H9 (cell line): ENCODE results near the gene CHD6. TPM values are rescaled to one million over a fixed set of nuclear protein-coding genes. Genes with fewer than 3 reads are reported as not detected.
A peak's percentile ranks its signal among the peaks of the same experiment; 100 is the strongest.

Source experiments
- DNase-seq: peaks from one replicate; pipeline ENCODE4 v3.0.0-alpha.2; 2017
- H2AFZ ChIP-seq: one replicate; pipeline ENCODE4 v1.6.1; 2013; ENCODE audit warnings: mild to moderate bottlenecking, low read length, control low read depth, moderate library complexity
- H2AK5ac ChIP-seq: 2 replicates; pipeline ENCODE4 v1.6.1; 2013; ENCODE audit warnings: low read length, control low read depth, mixed read lengths; ENCODE audit not compliant: insufficient read length
- H2BK120ac ChIP-seq: one replicate; pipeline ENCODE4 v1.6.1; 2013; ENCODE audit warnings: low read depth, mild to moderate bottlenecking, low read length, control low read depth, inconsistent platforms; ENCODE audit not compliant: poor library complexity, severe bottlenecking
- H2BK12ac ChIP-seq: 2 replicates; pipeline ENCODE4 v1.6.1; 2013; ENCODE audit warnings: low read length, control low read depth, mixed read lengths, low read depth; ENCODE audit not compliant: insufficient read length
- H2BK15ac ChIP-seq: 2 replicates; pipeline ENCODE4 v1.6.1; 2013; ENCODE audit warnings: low read depth, low read length, control low read depth
- H2BK20ac ChIP-seq: one replicate; pipeline ENCODE4 v1.6.1; 2013; ENCODE audit warnings: low read depth, mild to moderate bottlenecking, low read length, control low read depth, inconsistent platforms; ENCODE audit not compliant: poor library complexity, severe bottlenecking
- H2BK5ac ChIP-seq: 2 replicates; pipeline ENCODE4 v1.6.1; 2013; ENCODE audit warnings: low read length, control low read depth, mixed read lengths; ENCODE audit not compliant: insufficient read length
- H3K14ac ChIP-seq: 2 replicates; pipeline ENCODE4 v1.6.1; 2013; ENCODE audit warnings: low read length, control low read depth; ENCODE audit not compliant: insufficient read depth
- H3K18ac ChIP-seq: 2 replicates; pipeline ENCODE4 v1.6.1; 2013; ENCODE audit warnings: low read depth, mild to moderate bottlenecking, mixed read lengths, low read length, control low read depth; ENCODE audit not compliant: insufficient read length
- H3K23ac ChIP-seq: 2 replicates; pipeline ENCODE4 v1.6.1; 2013; ENCODE audit warnings: low read length, control low read depth, mixed read lengths, low read depth; ENCODE audit not compliant: insufficient read length
- H3K23me2 ChIP-seq: 2 replicates; pipeline ENCODE4 v1.6.1; 2013; ENCODE audit warnings: low read depth, mild to moderate bottlenecking, mixed read lengths, low read length, control low read depth; ENCODE audit not compliant: insufficient read length, poor library complexity, severe bottlenecking
- H3K27ac ChIP-seq: 2 replicates; pipeline ENCODE4 v1.5.1; 2013; ENCODE audit warnings: low read length, control low read depth, mixed read lengths, low read depth; ENCODE audit not compliant: insufficient read length
- H3K27me3 ChIP-seq: 2 replicates; pipeline ENCODE4 v1.6.1; 2013; ENCODE audit warnings: low read length, control low read depth, inconsistent platforms; ENCODE audit not compliant: insufficient read depth
- H3K4ac ChIP-seq: 2 replicates; pipeline ENCODE4 v1.6.1; 2013; ENCODE audit warnings: low read depth, mild to moderate bottlenecking, control low read depth, inconsistent platforms, low read length, moderate library complexity
- H3K4me1 ChIP-seq: 2 replicates; pipeline ENCODE4 v1.6.1; 2013; ENCODE audit warnings: low read length, control low read depth, inconsistent platforms; ENCODE audit not compliant: insufficient read depth
- H3K4me2 ChIP-seq: 2 replicates; pipeline ENCODE4 v1.6.1; 2013; ENCODE audit warnings: low read length, control low read depth, mixed read lengths; ENCODE audit not compliant: insufficient read length, insufficient read depth
- H3K56ac ChIP-seq: 2 replicates; pipeline ENCODE4 v1.6.1; 2013; ENCODE audit warnings: low read depth, mild to moderate bottlenecking, mixed read lengths, low read length, control low read depth; ENCODE audit not compliant: insufficient read length
- H3K79me1 ChIP-seq: 2 replicates; pipeline ENCODE4 v1.6.1; 2013; ENCODE audit warnings: low read depth, mild to moderate bottlenecking, moderate library complexity, low read length, control low read depth, inconsistent platforms; ENCODE audit not compliant: insufficient read depth, poor library complexity, severe bottlenecking
- H3K79me2 ChIP-seq: 2 replicates; pipeline ENCODE4 v1.6.1; 2013; ENCODE audit warnings: low read length, control low read depth, inconsistent platforms; ENCODE audit not compliant: insufficient read depth
- H3K9ac ChIP-seq: 2 replicates; pipeline ENCODE4 v1.6.1; 2013; ENCODE audit warnings: low read length, control low read depth, mixed read lengths; ENCODE audit not compliant: insufficient read length; ENCODE audit errors: extremely low read depth
- H3K9me3 ChIP-seq: one replicate; pipeline ENCODE4 v1.6.1; 2013; ENCODE audit warnings: low read depth, low read length, inconsistent platforms; ENCODE audit not compliant: control insufficient read depth
- H3T11ph ChIP-seq: one replicate; pipeline ENCODE4 v1.6.1; 2013; ENCODE audit warnings: mild to moderate bottlenecking, low read length, control low read depth, inconsistent platforms
- H4K20me1 ChIP-seq: one replicate; pipeline ENCODE4 v1.6.1; 2013; ENCODE audit not compliant: control insufficient read depth, insufficient read length, insufficient read depth
- H4K5ac ChIP-seq: 2 replicates; pipeline ENCODE4 v1.6.1; 2013; ENCODE audit warnings: low read depth, mild to moderate bottlenecking, mixed read lengths, low read length, control low read depth; ENCODE audit not compliant: insufficient read length
- H4K8ac ChIP-seq: replicated peaks from 2 replicates; pipeline ENCODE4 v1.6.1; 2013; ENCODE audit warnings: low read length, control low read depth, mixed read lengths, low read depth; ENCODE audit not compliant: insufficient read length
- H4K91ac ChIP-seq: 2 replicates; pipeline ENCODE4 v1.6.1; 2013; ENCODE audit warnings: low read depth, mild to moderate bottlenecking, moderate library complexity, mixed read lengths, low read length, control low read depth; ENCODE audit not compliant: insufficient read length
- H3K27ac Mint-ChIP-seq, 3 experiments: 2 replicates in 2 of 3; 3 replicates in 1 of 3; pipeline ENCODE4 v1.8.0; 2020 to 2021; ENCODE audit warnings: mixed read lengths in 3 of 3, mild to moderate bottlenecking in 1 of 3, moderate library complexity in 1 of 3
- H3K27me3 Mint-ChIP-seq: 2 replicates; pipeline ENCODE4 v1.8.0; 2021; ENCODE audit warnings: low read depth, mild to moderate bottlenecking, moderate library complexity, mixed read lengths
- H3K36me3 Mint-ChIP-seq, 3 experiments: 2 replicates in 2 of 3; 3 replicates in 1 of 3; pipeline ENCODE4 v1.8.0; 2020 to 2021; ENCODE audit warnings: low read depth in 3 of 3, mixed read lengths in 3 of 3; ENCODE audit not compliant: insufficient read depth in 1 of 3
- H3K4me1 Mint-ChIP-seq, 2 experiments: 2 replicates each; pipeline ENCODE4 v1.8.0; 2020; ENCODE audit warnings: mixed read lengths in 2 of 2
- H3K4me3 Mint-ChIP-seq, 2 experiments: 2 replicates in 1 of 2; 3 replicates in 1 of 2; pipeline ENCODE4 v1.8.0; 2020 to 2021; ENCODE audit warnings: mild to moderate bottlenecking in 2 of 2, mixed read lengths in 2 of 2, moderate library complexity in 1 of 2
- H3K9me3 Mint-ChIP-seq, 2 experiments: 2 replicates in 1 of 2; 3 replicates in 1 of 2; pipeline ENCODE4 v1.8.0; 2020; ENCODE audit warnings: mild to moderate bottlenecking in 2 of 2, mixed read lengths in 2 of 2, moderate library complexity in 1 of 2
- WGBS: extraction: QIAGEN DNeasy Blood & Tissue Kit; methylation state at CpG from one replicate; pipeline ENCODE4 v1.1.7; 2013; ENCODE audit warnings: missing lambda C conversion rate, low lambda C conversion rate, mixed read lengths; ENCODE audit not compliant: insufficient read length; ENCODE audit errors: extremely low coverage; 5-methylcytosine and 5-hydroxymethylcytosine counted together
- total RNA-seq: library from RNA; stranded (reverse); gene quantifications from 2 replicates; pipeline ENCODE4 v1.2.1, GENCODE V29; 2021
- TF ChIP-seq, protein P1 (sequence below): fragments of 200-600 bp; sonication (generic); conservative IDR thresholded peaks from 3 replicates; pipeline ENCODE4 v1.8.0; 2021; ENCODE audit warnings: antibody characterized with exemption, mild to moderate bottlenecking

The CHD6 gene
- total RNA-seq, 1 experiment from 2014 or later, result 51.5 TPM

DNA sequence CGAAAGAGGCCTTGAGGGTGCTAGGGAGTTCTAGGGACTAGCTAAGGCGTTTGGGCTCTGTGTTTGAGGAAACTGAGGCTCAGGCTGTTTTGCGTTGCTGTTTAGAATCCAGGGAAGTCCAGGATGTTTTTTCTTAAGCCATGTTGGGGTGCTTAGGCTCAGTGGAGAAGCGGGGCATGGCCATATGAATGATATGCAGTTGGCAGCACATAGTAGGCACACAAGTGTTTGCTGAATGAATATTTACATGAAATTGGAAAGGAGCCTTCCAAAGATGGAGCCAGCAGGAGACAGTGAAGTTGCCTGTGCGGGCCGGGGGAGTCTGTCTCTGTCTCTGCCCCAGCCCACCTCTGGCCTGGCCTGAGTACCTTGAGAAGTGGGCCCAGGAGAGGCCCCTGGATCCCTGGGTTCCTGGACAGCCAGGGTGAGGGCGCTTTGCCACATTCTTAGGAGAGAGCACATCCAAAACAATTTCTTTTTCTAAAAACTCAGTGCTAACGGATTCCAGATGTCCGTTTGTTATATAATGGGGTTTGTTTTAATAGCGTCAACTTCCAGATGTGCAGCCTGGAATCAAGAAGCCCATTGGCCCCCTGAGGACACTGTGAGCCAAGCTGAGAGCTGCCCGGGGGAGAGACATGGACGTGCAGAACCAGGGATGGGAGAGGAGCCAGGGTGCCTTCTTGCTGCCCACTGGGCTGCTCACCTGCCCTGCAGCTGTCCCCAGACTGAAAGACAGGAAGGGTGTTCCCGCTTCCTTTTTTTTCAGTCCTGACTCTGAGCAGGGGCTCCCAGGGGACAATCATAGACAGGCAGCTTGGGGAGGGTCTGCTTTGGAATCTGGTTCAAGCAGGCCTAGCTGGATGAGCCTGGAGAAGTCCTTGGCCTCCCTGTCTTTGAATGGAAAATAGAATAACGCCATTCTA is 231.4 kb downstream of the CHD6 start:
- Histone ChIP-seq H2AFZ (no peak overlapping the region), H3K9ac (no peak overlapping the region), H3K27me3 (no peaks in the 10 kb centered on the region), H3T11ph (no peak overlapping the region), H3K4me2 (no peak overlapping the region), H3K79me2 (no peaks in the 10 kb centered on the region), H3K27ac (no peak overlapping the region), H2BK5ac (no peak overlapping the region), H3K56ac (no peak overlapping the region), H2AK5ac (no peak overlapping the region), H4K20me1 (no peaks in the 10 kb centered on the region), H3K18ac (no peak overlapping the region), H3K23ac (no peak overlapping the region), H4K5ac (no peak overlapping the region), H2BK120ac (no peak overlapping the region), H3K79me1 (no peaks in the 10 kb centered on the region), H3K9me3 (no peaks in the 10 kb centered on the region), H2BK20ac (no peak overlapping the region), H2BK12ac (no peak overlapping the region), H4K91ac (no peak overlapping the region), H3K23me2 (no peaks in the 10 kb centered on the region), H3K4me1 (no peaks in the 10 kb centered on the region), H3K14ac (no peak overlapping the region), H4K8ac (no peak overlapping the region), H3K4ac (no peak overlapping the region), H2BK15ac (no peak overlapping the region)
- H3K9me3 Mint-ChIP-seq, result no peaks in the 10 kb centered on the region
- 0 out of 5 replicates have a peak overlapping the region, but pooled peaks of 1 of the 2 experiments have one; percentile 5 for H3K4me3 Mint-ChIP-seq
- WGBS, result no CpG with 5 or more reads among the region's 14 CpGs
- H3K27ac Mint-ChIP-seq, result peak overlapping the region in 1 of 3 experiments; percentile 28; a peak in 1 of 7 replicates
- H3K4me1 Mint-ChIP-seq, result peaks cover 11 to 21% of the 10 kb centered on the region in 2 experiments
- no peaks in the 10 kb centered on the region for H3K36me3 Mint-ChIP-seq
- TF ChIP-seq, protein P1, sequence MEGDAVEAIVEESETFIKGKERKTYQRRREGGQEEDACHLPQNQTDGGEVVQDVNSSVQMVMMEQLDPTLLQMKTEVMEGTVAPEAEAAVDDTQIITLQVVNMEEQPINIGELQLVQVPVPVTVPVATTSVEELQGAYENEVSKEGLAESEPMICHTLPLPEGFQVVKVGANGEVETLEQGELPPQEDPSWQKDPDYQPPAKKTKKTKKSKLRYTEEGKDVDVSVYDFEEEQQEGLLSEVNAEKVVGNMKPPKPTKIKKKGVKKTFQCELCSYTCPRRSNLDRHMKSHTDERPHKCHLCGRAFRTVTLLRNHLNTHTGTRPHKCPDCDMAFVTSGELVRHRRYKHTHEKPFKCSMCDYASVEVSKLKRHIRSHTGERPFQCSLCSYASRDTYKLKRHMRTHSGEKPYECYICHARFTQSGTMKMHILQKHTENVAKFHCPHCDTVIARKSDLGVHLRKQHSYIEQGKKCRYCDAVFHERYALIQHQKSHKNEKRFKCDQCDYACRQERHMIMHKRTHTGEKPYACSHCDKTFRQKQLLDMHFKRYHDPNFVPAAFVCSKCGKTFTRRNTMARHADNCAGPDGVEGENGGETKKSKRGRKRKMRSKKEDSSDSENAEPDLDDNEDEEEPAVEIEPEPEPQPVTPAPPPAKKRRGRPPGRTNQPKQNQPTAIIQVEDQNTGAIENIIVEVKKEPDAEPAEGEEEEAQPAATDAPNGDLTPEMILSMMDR, result no peak
- no peak for DNase-seq
- H3K27me3 Mint-ChIP-seq, result peaks cover 5% of the 10 kb centered on the region
